HEK293 (cell line): ENCODE results near the gene ANGPT4.

ENCODE experiments used
- CTCF ChIA-PET: fragments of 350-600 bp; formaldehyde crosslinking; extraction: SDS; loops from one replicate; lab custom pipeline; 2021; ENCODE audit warnings: antibody characterized with exemption; lab: Yijun Ruan, JAX
- POLR2A ChIA-PET: fragments of 300-600 bp; formaldehyde crosslinking; extraction: SDS; loops from one replicate; lab custom pipeline; 2020; ENCODE audit warnings: antibody characterized with exemption, inconsistent platforms; lab: Yijun Ruan, JAX
- H3K27ac ChIP-seq: fragments of 200-500 bp; sonication (Bioruptor generic); 2 replicates; pipeline ENCODE4 v1.5.1; 2014; ENCODE audit warnings: low read depth, low read length, control low read depth, inconsistent platforms; ENCODE audit errors: extremely low read depth
- H3K36me3 ChIP-seq, 2 experiments: fragments of 200-500 bp in 1 of 2; sonication (Bioruptor generic) in 1 of 2; 1 replicate in 1 of 2; 2 replicates in 1 of 2; pipeline ENCODE4 v1.5.1; 2014 to 2017; ENCODE audit warnings: inconsistent platforms in 2 of 2, low read length in 2 of 2; ENCODE audit not compliant: control insufficient read depth in 2 of 2, insufficient read depth in 1 of 2
- H3K4me1 ChIP-seq: fragments of 200-500 bp; sonication (Bioruptor generic); 2 replicates; pipeline ENCODE4 v1.5.1; 2014; ENCODE audit warnings: mild to moderate bottlenecking, low read length, inconsistent platforms; ENCODE audit not compliant: control insufficient read depth, insufficient read depth
- H3K4me3 ChIP-seq: 2 replicates; pipeline ENCODE4 v1.5.1; 2011; ENCODE audit warnings: low read depth, mild to moderate bottlenecking, control low read depth, low read length, moderate library complexity
- H3K9me3 ChIP-seq: fragments of 200-500 bp; sonication (Bioruptor generic); 2 replicates; pipeline ENCODE4 v1.5.1; 2014; ENCODE audit warnings: low read depth, low read length, inconsistent platforms; ENCODE audit not compliant: control insufficient read depth, insufficient read depth
- HOXC10 ChIP-seq: sonication (generic); formaldehyde crosslinking; IDR thresholded peaks from 2 replicates; pipeline ENCODE4 v1.8.1; 2023; ENCODE audit warnings: mild to moderate bottlenecking, missing genetic modification reagents
- KLF17 ChIP-seq: fragments of 450-650 bp; formaldehyde crosslinking; IDR thresholded peaks from 2 replicates; pipeline ENCODE4 v1.5.1; 2016; ENCODE audit warnings: missing biosample characterization, missing genetic modification characterization
- RBAK ChIP-seq: fragments of 450-650 bp; formaldehyde crosslinking; IDR thresholded peaks from 2 replicates; pipeline ENCODE4 v1.5.1; 2016; ENCODE audit warnings: missing biosample characterization, missing genetic modification characterization
- YY2 ChIP-seq: fragments of 450-650 bp; formaldehyde crosslinking; IDR thresholded peaks from 2 replicates; pipeline ENCODE4 v1.5.1; 2016; ENCODE audit warnings: missing biosample characterization, missing genetic modification characterization
- ZBTB7A ChIP-seq: fragments of 450-650 bp; formaldehyde crosslinking; IDR thresholded peaks from 2 replicates; pipeline ENCODE4 v1.5.1; 2016; ENCODE audit warnings: low read depth, missing biosample characterization, missing genetic modification characterization
- ZNF214 ChIP-seq: fragments of 450-650 bp; formaldehyde crosslinking; IDR thresholded peaks from 2 replicates; pipeline ENCODE4 v1.5.1; 2017; ENCODE audit warnings: missing biosample characterization, mild to moderate bottlenecking, missing genetic modification characterization, borderline replicate concordance
- ZNF24 ChIP-seq: fragments of 450-650 bp; formaldehyde crosslinking; IDR thresholded peaks from 2 replicates; pipeline ENCODE4 v1.5.1; 2016; ENCODE audit warnings: missing biosample characterization, missing genetic modification characterization
- ZNF266 ChIP-seq: fragments of 450-650 bp; formaldehyde crosslinking; IDR thresholded peaks from 2 replicates; pipeline ENCODE4 v1.5.1; 2016; ENCODE audit warnings: missing biosample characterization, missing genetic modification characterization, low read depth
- ZNF280C ChIP-seq: fragments of 450-650 bp; formaldehyde crosslinking; IDR thresholded peaks from 2 replicates; pipeline ENCODE4 v1.5.1; 2016; ENCODE audit warnings: missing biosample characterization, missing genetic modification characterization
- ZNF558 ChIP-seq: fragments of 450-650 bp; formaldehyde crosslinking; IDR thresholded peaks from 2 replicates; pipeline ENCODE4 v1.5.1; 2016; ENCODE audit warnings: missing biosample characterization, missing genetic modification characterization
- ZNF626 ChIP-seq: fragments of 450-650 bp; sonication (Bioruptor Pico); formaldehyde crosslinking; IDR thresholded peaks from 2 replicates; pipeline ENCODE4 v1.5.1; 2018; ENCODE audit warnings: missing biosample characterization, missing genetic modification characterization, inconsistent platforms
- TF ChIP-seq, protein P1 (sequence below): fragments of 450-650 bp; formaldehyde crosslinking; conservative IDR thresholded peaks from 2 replicates; pipeline ENCODE4 v1.5.1; 2016; ENCODE audit warnings: low read depth, missing biosample characterization, missing genetic modification characterization
- TF ChIP-seq, protein P2 (sequence below): fragments of 450-650 bp; formaldehyde crosslinking; IDR thresholded peaks from 2 replicates; pipeline ENCODE4 v1.5.1; 2016; ENCODE audit warnings: missing biosample characterization, missing genetic modification characterization

The ANGPT4 gene

GRCh38 chr20:884983-885952 is 30.9 kb downstream of the ANGPT4 start:
- no peaks in the 10 kb centered on the region for H3K4me1 ChIP-seq
- no peak overlapping the region for H3K4me3 ChIP-seq
- H3K27ac ChIP-seq = no peak overlapping the region
- no peaks in the 10 kb centered on the region for H3K9me3 ChIP-seq
- H3K36me3 ChIP-seq = no peaks in the 10 kb centered on the region
- CTCF ChIA-PET = interaction anchor here (0.5 to 1.7 kb wide), 2 partner anchors 68 to 116 kb away, joined by 3 read pairs; no protein-coding TSS in a partner anchor
- POLR2A ChIA-PET = no interaction called here
- no peak for TF ChIP-seq KLF17 (tag by site-specific recombination)
- TF ChIP-seq RBAK (tag by site-specific recombination) = no peak

DNA sequence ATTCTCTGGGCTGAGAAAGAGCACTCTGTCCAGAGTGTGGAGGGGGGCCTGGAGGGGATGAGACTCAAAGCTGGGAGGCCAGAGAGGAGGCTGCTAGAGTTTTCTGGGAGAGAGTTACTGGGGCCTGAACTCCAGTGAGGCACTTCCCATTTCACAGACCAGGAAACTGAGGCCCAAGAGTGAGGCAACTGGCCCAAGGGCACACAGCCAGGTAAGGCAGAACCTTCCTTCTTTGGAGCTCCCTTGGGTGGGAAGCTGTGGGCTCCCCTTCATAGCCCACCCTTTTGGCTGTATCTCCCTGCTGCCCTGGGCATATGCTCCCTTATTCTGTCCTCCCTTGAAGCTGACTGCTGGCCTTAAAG is 34.4 kb downstream of the ANGPT4 start:
- Histone ChIP-seq H3K27ac (no peak overlapping the region), H3K4me3 (no peak overlapping the region), H3K9me3 (no peaks in the 10 kb centered on the region), H3K4me1 (no peaks in the 10 kb centered on the region), H3K36me3 (no peaks in the 10 kb centered on the region)
- TF ChIP-seq ZNF626 (tag by site-specific recombination) (no peak), ZNF266 (no peak), YY2 (tag by site-specific recombination) (no peak), ZNF280C (tag by site-specific recombination) (no peak), ZBTB7A (tag by site-specific recombination) (no peak), ZNF558 (tag by site-specific recombination) (no peak), HOXC10 (CRISPR knock-in tag) (no peak), ZNF214 (tag by site-specific recombination) (no peak), ZNF24 (tag by site-specific recombination) (no peak)
- TF ChIP-seq, protein P1, sequence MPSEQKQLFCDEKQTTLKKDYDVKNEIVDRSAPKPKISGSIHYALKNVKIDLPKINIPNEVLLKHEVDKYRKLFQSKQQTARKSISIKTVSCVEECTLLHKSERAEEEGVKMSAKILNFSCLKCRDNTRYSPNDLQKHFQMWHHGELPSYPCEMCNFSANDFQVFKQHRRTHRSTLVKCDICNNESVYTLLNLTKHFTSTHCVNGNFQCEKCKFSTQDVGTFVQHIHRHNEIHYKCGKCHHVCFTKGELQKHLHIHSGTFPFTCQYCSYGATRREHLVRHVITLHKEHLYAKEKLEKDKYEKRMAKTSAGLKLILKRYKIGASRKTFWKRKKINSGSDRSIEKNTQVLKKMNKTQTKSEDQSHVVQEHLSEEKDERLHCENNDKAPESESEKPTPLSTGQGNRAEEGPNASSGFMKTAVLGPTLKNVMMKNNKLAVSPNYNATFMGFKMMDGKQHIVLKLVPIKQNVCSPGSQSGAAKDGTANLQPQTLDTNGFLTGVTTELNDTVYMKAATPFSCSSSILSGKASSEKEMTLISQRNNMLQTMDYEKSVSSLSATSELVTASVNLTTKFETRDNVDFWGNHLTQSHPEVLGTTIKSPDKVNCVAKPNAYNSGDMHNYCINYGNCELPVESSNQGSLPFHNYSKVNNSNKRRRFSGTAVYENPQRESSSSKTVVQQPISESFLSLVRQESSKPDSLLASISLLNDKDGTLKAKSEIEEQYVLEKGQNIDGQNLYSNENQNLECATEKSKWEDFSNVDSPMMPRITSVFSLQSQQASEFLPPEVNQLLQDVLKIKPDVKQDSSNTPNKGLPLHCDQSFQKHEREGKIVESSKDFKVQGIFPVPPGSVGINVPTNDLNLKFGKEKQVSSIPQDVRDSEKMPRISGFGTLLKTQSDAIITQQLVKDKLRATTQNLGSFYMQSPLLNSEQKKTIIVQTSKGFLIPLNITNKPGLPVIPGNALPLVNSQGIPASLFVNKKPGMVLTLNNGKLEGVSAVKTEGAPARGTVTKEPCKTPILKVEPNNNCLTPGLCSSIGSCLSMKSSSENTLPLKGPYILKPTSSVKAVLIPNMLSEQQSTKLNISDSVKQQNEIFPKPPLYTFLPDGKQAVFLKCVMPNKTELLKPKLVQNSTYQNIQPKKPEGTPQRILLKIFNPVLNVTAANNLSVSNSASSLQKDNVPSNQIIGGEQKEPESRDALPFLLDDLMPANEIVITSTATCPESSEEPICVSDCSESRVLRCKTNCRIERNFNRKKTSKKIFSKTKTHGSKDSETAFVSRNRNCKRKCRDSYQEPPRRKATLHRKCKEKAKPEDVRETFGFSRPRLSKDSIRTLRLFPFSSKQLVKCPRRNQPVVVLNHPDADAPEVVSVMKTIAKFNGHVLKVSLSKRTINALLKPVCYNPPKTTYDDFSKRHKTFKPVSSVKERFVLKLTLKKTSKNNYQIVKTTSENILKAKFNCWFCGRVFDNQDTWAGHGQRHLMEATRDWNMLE (tag by site-specific recombination) = no peak
- TF ChIP-seq, protein P2, sequence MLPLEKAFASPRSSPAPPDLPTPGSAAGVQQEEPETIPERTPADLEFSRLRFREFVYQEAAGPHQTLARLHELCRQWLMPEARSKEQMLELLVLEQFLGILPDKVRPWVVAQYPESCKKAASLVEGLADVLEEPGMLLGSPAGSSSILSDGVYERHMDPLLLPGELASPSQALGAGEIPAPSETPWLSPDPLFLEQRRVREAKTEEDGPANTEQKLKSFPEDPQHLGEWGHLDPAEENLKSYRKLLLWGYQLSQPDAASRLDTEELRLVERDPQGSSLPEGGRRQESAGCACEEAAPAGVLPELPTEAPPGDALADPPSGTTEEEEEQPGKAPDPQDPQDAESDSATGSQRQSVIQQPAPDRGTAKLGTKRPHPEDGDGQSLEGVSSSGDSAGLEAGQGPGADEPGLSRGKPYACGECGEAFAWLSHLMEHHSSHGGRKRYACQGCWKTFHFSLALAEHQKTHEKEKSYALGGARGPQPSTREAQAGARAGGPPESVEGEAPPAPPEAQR (tag by site-specific recombination) = no peak
- ChIA-PET POLR2A (no interaction called here), CTCF (no interaction called here)
